Measurements from ENCODE around the gene STK38L.

DNA sequence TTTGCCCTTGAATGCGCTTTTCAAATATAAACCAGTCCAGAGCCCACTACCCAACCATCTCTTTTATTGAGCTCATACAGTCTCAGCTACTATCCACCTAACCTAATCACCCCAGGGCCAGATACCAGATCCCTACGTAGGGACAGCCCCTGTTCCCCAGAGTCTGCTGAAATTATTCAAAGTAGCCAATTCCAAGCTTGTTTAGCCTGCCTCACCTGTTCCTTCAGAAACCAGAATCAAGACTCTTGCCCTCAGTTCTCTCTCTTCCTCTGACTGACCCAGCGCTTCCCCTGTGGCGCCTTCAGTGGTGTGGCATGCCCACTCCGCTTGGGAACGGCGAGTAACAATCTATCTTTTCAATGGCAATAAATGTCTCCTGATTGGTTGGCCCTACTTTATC is 107.4 kb downstream of the STK38L start:
- no peak for TF ChIP-seq POLR2A (IDR thresholded peaks at IDR 0.05)
- TF ChIP-seq, protein P1, sequence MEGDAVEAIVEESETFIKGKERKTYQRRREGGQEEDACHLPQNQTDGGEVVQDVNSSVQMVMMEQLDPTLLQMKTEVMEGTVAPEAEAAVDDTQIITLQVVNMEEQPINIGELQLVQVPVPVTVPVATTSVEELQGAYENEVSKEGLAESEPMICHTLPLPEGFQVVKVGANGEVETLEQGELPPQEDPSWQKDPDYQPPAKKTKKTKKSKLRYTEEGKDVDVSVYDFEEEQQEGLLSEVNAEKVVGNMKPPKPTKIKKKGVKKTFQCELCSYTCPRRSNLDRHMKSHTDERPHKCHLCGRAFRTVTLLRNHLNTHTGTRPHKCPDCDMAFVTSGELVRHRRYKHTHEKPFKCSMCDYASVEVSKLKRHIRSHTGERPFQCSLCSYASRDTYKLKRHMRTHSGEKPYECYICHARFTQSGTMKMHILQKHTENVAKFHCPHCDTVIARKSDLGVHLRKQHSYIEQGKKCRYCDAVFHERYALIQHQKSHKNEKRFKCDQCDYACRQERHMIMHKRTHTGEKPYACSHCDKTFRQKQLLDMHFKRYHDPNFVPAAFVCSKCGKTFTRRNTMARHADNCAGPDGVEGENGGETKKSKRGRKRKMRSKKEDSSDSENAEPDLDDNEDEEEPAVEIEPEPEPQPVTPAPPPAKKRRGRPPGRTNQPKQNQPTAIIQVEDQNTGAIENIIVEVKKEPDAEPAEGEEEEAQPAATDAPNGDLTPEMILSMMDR (IDR thresholded peaks at IDR 0.05): no peak

Measured in adrenal gland (tissue), 5 donors.